B cell (primary cell): ENCODE measurements around the gene PTPRG. TPM values are rescaled to one million over a fixed set of nuclear protein-coding genes. Genes with fewer than 3 reads are reported as not detected.
"Not testable (repeated sequence)": the region's sequence is repeated elsewhere in the genome, so short reads cannot be mapped to it uniquely, and the experiment has no call there.

Experiments used
- ATAC-seq: fragments of 200-7000 bp; cut with Tn5 transposase; one replicate; pipeline ENCODE4 v1.10.0; 2021; ENCODE audit warnings: low read depth, mild to moderate bottlenecking, moderate number of reproducible peaks, moderate library complexity
- CTCF ChIA-PET: fragments of 350-600 bp; sonication (Branson Sonifier 250); formaldehyde crosslinking; loops from one replicate; lab custom pipeline; 2021; ENCODE audit warnings: antibody characterized with exemption, inconsistent platforms; lab: Charles Lee
- POLR2A ChIA-PET: fragments of 350-600 bp; sonication (Branson Sonifier 250); formaldehyde crosslinking; loops from one replicate; lab custom pipeline; 2021; ENCODE audit warnings: antibody characterized with exemption; lab: Charles Lee
- DNase-seq: peaks from one replicate; pipeline ENCODE4 v3.0.0; 2013
- H2AFZ ChIP-seq: 2 replicates; pipeline ENCODE4 v1.6.1; 2012; ENCODE audit warnings: mild to moderate bottlenecking, low read depth, low read length; ENCODE audit not compliant: insufficient read depth, poor library complexity, severe bottlenecking
- H3K27ac ChIP-seq, 2 donors: 1 replicate in 1 of 2; 2 replicates in 1 of 2; pipeline ENCODE4 v1.5.1; 2012 to 2013; ENCODE audit warnings: low read length in 2 of 2, mild to moderate bottlenecking in 2 of 2, moderate library complexity in 1 of 2
- H3K27me3 ChIP-seq, 4 experiments: fragments of 200-600 bp in 1 of 4; sonication (generic) in 1 of 4; replicated peaks in 1 of 4; 1 replicate in 2 of 4; 2 replicates in 2 of 4; pipeline versions ENCODE4 v1.6.1 to v1.7.0; 2013 to 2016; ENCODE audit warnings: low read length in 3 of 4, mild to moderate bottlenecking in 2 of 4, mixed read lengths in 1 of 4, moderate library complexity in 1 of 4; ENCODE audit not compliant: insufficient read depth in 4 of 4, control insufficient read depth in 3 of 4; ENCODE audit errors: control extremely low read depth in 1 of 4
- H3K36me3 ChIP-seq, 2 experiments: replicated peaks in 1 of 2; 1 replicate in 1 of 2; 2 replicates in 1 of 2; pipeline versions ENCODE4 v1.6.1 to v1.7.1; 2013; ENCODE audit warnings: low read length in 1 of 2; ENCODE audit not compliant: insufficient read depth in 2 of 2, control insufficient read depth in 1 of 2; ENCODE audit errors: control extremely low read depth in 1 of 2, extremely low read depth in 1 of 2
- H3K4me1 ChIP-seq, 2 donors: fragments of 200-600 bp in 1 of 2; sonication (generic) in 1 of 2; 1 replicate in 1 of 2; 2 replicates in 1 of 2; pipeline versions ENCODE4 v1.5.1 to v1.6.1; 2013 to 2017; ENCODE audit warnings: low read length in 2 of 2; ENCODE audit not compliant: control insufficient read depth in 2 of 2, insufficient read depth in 2 of 2
- H3K4me2 ChIP-seq: replicated peaks from 2 replicates; pipeline ENCODE3; 2012; ENCODE audit warnings: mild to moderate bottlenecking, low read depth, low read length; ENCODE audit not compliant: poor library complexity, severe bottlenecking
- H3K4me3 ChIP-seq, 5 experiments: fragments of 200-600 bp in 1 of 5; sonication (generic) in 1 of 5; 1 replicate in 3 of 5; 2 replicates in 2 of 5; pipeline versions ENCODE4 v1.5.1 to v1.7.0; 2011 to 2016; ENCODE audit warnings: low read length in 4 of 5, mild to moderate bottlenecking in 4 of 5, low read depth in 2 of 5, control low read depth in 1 of 5, moderate library complexity in 1 of 5; ENCODE audit not compliant: insufficient read depth in 1 of 5; ENCODE audit errors: control extremely low read depth in 1 of 5, extremely low read depth in 1 of 5
- H3K79me2 ChIP-seq: fragments of 200-600 bp; sonication (generic); one replicate; pipeline ENCODE4 v1.6.0; 2016; ENCODE audit warnings: low read length; ENCODE audit not compliant: control insufficient read depth, insufficient read depth
- H3K9ac ChIP-seq: fragments of 200-600 bp; sonication (generic); 2 replicates; pipeline ENCODE4 v1.6.1; 2017; ENCODE audit warnings: mild to moderate bottlenecking, low read length, moderate library complexity
- H3K9me3 ChIP-seq, 3 donors: one replicate each; pipeline versions ENCODE4 v1.6.1 to v1.7.1; 2013; ENCODE audit warnings: low read length in 2 of 3; ENCODE audit not compliant: control insufficient read depth in 2 of 3, insufficient read depth in 1 of 3; ENCODE audit errors: control extremely low read depth in 1 of 3
- H4K20me1 ChIP-seq: 2 replicates; pipeline ENCODE4 v1.6.0; 2012; ENCODE audit warnings: mild to moderate bottlenecking, low read length; ENCODE audit not compliant: insufficient read depth, control insufficient read depth, poor library complexity, severe bottlenecking
- H3K27ac Mint-ChIP-seq: one replicate; pipeline ENCODE4 v1.8.0; 2021; ENCODE audit warnings: mixed read lengths
- H3K27me3 Mint-ChIP-seq: one replicate; pipeline ENCODE4 v1.8.0; 2021; ENCODE audit warnings: mixed read lengths
- H3K4me1 Mint-ChIP-seq: one replicate; pipeline ENCODE4 v1.8.0; 2021; ENCODE audit warnings: mixed read lengths
- H3K4me3 Mint-ChIP-seq: one replicate; pipeline ENCODE4 v1.8.0; 2021; ENCODE audit warnings: mixed read lengths
- H3K9me3 Mint-ChIP-seq: one replicate; pipeline ENCODE4 v1.8.0; 2022; ENCODE audit warnings: mixed read lengths; ENCODE audit not compliant: insufficient read depth
- EZH2 ChIP-seq: IDR thresholded peaks from 2 replicates; pipeline ENCODE4 v1.6.1; 2012; ENCODE audit warnings: borderline replicate concordance, low read depth, mild to moderate bottlenecking, moderate library complexity, low read length; ENCODE audit not compliant: insufficient read depth, poor library complexity, severe bottlenecking
- WGBS: methylation state at CpG from one replicate; pipeline ENCODE4 v1.1.5; 2013; ENCODE audit warnings: missing lambda C conversion rate; ENCODE audit not compliant: insufficient coverage; 5-methylcytosine and 5-hydroxymethylcytosine counted together
- intact Hi-C: fragments of 100-400 bp; cut with micrococcal nuclease; formaldehyde crosslinking; loops from one replicate; pipeline ENCODE4 v1.10.0; 2022
- polyA plus RNA-seq: library from polyadenylated mRNA; depleted of rRNA; stranded (reverse); fragments of >200 nt; gene quantifications from 2 replicates; pipeline ENCODE4 v1.2.3, GENCODE V29; 2012
- total RNA-seq, 2 donors: library from RNA; stranded (reverse); fragments of 120-200 nt in 1 of 2; gene quantifications; 1 replicate in 1 of 2; 2 replicates in 1 of 2; pipeline versions ENCODE4 v1.2.3 to v1.2.4, GENCODE V29; 2013 to 2022
- TF ChIP-seq, protein P1 (sequence below): fragments of 200-600 bp; IDR thresholded peaks from one replicate; pipeline ENCODE4 v1.8.0; 2022; ENCODE audit warnings: antibody characterized with exemption, mild to moderate bottlenecking

The PTPRG gene
- total and polyA plus RNA-seq, 2 donors (not counting 1 experiment from before 2014, with no cell fraction given) = 0.12 to 1.3 TPM

DNA sequence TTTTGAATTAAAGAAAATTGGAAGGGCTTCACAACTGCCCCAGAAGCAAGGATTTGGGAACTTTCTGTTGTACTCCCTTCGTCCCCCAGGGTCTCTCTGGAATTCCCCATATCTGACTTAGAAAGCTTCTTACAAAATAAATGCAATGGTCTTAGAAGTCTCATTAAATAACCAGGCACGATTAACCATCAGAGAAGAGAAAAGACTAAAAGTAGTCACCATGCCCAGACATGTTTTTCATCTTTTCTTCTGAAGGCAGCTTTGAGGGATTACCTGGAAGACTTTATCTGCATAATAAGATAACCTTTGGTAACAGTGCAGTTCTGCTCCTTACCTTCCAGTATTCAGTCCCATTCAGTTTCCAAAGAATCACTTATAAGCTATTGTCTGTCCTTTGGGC, 135.9 kb downstream of the PTPRG start:
- DNase-seq = no peak
- no peak overlapping the region for H2AFZ ChIP-seq
- H3K27me3 ChIP-seq = no peaks in the 10 kb centered on the region
- no peak overlapping the region for H3K4me2 ChIP-seq
- H3K9me3 ChIP-seq = no peaks in the 10 kb centered on the region
- no peak overlapping the region for H3K27ac Mint-ChIP-seq
- no peaks in the 10 kb centered on the region for H3K27me3 Mint-ChIP-seq
- H3K36me3 ChIP-seq = no peaks in the 10 kb centered on the region
- H3K4me3 Mint-ChIP-seq = no peak overlapping the region
- ATAC-seq = no peak
- CTCF ChIA-PET = no interaction called here
- H3K9ac ChIP-seq = no peak overlapping the region
- H3K27ac ChIP-seq = no peak overlapping the region
- H3K9me3 Mint-ChIP-seq = no peaks in the 10 kb centered on the region
- H4K20me1 ChIP-seq = no peaks in the 10 kb centered on the region
- POLR2A ChIA-PET = no interaction called here
- no peaks in the 10 kb centered on the region for H3K4me1 Mint-ChIP-seq
- H3K4me3 ChIP-seq = no peak overlapping the region
- H3K4me1 ChIP-seq = no peaks in the 10 kb centered on the region
- no peaks in the 10 kb centered on the region for H3K79me2 ChIP-seq
- no CpG with 5 or more reads among the region's 2 CpGs for WGBS
- intact Hi-C loops = no loop called here
- TF ChIP-seq, protein P1, sequence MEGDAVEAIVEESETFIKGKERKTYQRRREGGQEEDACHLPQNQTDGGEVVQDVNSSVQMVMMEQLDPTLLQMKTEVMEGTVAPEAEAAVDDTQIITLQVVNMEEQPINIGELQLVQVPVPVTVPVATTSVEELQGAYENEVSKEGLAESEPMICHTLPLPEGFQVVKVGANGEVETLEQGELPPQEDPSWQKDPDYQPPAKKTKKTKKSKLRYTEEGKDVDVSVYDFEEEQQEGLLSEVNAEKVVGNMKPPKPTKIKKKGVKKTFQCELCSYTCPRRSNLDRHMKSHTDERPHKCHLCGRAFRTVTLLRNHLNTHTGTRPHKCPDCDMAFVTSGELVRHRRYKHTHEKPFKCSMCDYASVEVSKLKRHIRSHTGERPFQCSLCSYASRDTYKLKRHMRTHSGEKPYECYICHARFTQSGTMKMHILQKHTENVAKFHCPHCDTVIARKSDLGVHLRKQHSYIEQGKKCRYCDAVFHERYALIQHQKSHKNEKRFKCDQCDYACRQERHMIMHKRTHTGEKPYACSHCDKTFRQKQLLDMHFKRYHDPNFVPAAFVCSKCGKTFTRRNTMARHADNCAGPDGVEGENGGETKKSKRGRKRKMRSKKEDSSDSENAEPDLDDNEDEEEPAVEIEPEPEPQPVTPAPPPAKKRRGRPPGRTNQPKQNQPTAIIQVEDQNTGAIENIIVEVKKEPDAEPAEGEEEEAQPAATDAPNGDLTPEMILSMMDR = no peak
- no peak for TF ChIP-seq EZH2

DNA sequence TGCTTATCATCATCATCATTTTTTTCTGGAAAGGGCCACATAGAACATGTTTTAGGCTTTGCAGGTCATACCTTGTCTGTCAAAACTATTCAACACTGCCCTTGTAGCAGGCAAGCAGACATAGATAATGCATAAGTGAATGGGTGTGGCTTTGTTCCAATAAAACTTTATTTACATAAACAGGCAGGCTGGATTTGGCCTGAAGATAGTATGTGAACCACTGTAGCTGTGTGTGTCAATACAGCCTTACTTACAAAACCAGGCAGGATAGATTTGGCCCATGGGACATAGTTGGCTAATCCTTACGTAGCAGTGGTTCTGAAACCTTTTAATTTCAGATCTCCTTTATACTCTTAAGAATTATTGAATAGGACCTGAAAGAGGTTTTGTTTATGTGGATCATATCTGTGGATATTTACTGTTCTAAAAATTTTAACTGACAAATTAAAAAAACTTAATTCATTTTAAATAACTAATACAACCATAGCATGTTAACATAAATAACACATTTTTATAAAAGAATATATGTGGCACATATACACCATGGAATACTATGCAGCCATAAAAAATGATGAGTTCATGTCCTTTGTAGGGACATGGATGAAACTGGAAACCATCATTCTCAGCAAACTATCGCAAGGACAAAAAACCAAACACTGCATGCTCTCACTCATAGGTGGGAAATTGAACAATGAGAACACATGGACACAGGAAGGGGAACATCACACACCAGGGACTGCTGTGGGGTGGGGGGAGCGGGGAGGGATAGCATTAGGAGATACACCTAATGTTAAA, 137.1 kb downstream of the PTPRG start:
- DNase-seq, H3K4me1 Mint-ChIP-seq, H3K4me2 ChIP-seq, CTCF ChIA-PET, H3K9me3 Mint-ChIP-seq, H3K4me1 ChIP-seq, H3K27ac Mint-ChIP-seq, H3K36me3 ChIP-seq, H3K9me3 ChIP-seq, H3K79me2 ChIP-seq, POLR2A ChIA-PET, ATAC-seq, H3K9ac ChIP-seq, H3K27ac ChIP-seq, H3K4me3 Mint-ChIP-seq, H3K4me3 ChIP-seq, intact Hi-C loops, H3K27me3 ChIP-seq, H4K20me1 ChIP-seq, H3K27me3 Mint-ChIP-seq, H2AFZ ChIP-seq: not testable (repeated sequence)
- WGBS = no CpG with 5 or more reads among the region's 3 CpGs
